ENCODE measurements around the gene EDIL3.

Gene EDIL3

DNA sequence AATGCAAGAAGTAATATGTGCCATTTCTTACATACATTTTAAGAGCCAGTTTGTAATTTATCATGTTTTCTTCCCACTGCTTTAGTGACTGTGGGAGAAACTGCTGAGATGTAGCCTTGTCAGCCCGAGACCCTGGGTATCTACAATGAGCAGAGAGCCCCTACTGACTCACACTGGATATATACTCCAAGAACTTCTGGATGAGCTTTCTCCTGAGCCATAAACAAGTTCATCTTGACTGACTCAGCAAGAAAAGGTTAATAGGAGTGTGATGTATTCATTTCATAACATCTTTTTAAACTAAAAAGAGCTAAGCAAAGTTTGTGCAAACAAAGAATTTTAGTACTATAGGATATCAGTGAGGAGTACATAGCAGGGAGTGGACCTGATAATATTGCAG lies 182.5 kb downstream of the EDIL3 start:
- no peak overlapping the region for H3K4me3 ChIP-seq (ENCODE audit: low read depth, low read length)
- DNase-seq (ENCODE audit: low read depth), result peak; percentile 27
- TF ChIP-seq, protein P1, sequence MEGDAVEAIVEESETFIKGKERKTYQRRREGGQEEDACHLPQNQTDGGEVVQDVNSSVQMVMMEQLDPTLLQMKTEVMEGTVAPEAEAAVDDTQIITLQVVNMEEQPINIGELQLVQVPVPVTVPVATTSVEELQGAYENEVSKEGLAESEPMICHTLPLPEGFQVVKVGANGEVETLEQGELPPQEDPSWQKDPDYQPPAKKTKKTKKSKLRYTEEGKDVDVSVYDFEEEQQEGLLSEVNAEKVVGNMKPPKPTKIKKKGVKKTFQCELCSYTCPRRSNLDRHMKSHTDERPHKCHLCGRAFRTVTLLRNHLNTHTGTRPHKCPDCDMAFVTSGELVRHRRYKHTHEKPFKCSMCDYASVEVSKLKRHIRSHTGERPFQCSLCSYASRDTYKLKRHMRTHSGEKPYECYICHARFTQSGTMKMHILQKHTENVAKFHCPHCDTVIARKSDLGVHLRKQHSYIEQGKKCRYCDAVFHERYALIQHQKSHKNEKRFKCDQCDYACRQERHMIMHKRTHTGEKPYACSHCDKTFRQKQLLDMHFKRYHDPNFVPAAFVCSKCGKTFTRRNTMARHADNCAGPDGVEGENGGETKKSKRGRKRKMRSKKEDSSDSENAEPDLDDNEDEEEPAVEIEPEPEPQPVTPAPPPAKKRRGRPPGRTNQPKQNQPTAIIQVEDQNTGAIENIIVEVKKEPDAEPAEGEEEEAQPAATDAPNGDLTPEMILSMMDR (conservative IDR thresholded peaks at IDR 0.05; ENCODE audit: low read depth, low read length), result no peak

DNA sequence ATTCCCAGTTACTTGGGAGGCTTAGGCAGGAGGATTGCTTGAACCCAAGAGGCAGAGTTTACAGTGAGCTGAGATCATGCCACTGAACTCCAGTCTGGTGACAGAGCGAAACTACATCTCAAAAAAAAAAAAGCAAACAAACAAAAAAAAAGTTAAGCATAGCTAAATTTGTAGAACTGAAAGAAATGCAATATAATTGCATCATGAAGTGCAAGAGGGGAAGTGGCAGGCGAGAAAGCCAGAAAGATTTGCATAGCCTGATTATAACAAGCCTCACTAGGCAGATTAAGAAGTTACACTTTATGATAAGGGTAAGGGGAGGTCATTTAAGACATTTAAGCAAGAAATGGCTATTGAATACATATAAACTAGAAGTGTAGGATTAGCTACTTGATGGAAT lies 187.1 kb downstream of the EDIL3 start:
- H3K4me3 ChIP-seq (ENCODE audit: low read depth, low read length), result no peak overlapping the region
- TF ChIP-seq, protein P1 (conservative IDR thresholded peaks at IDR 0.05; ENCODE audit: low read depth, low read length), result no peak
- no peak for DNase-seq (ENCODE audit: low read depth)

DNA sequence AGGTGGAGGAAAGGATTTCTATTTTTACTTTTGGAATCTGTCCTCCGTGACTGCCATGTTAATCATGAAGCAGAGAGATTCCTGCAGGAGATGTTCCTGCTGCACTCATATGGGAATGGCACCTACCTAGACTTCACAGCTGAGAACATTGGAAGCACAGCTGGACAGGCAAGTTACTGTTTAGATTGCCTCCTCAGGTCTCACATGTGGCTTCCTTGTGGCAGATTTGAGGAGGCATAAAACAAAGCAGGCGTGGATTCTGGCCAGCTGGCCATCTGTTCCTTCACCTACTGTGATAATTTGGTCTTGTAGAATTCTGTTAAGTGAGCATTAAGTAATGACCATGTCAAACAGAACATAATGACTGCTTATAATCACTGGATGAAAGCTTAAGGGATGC lies 193.4 kb downstream of the EDIL3 start:
- peak; percentile 50 for DNase-seq (ENCODE audit: low read depth)
- TF ChIP-seq, protein P1 (conservative IDR thresholded peaks at IDR 0.05; ENCODE audit: low read depth, low read length), result no peak
- no peak overlapping the region for H3K4me3 ChIP-seq (ENCODE audit: low read depth, low read length)

DNA sequence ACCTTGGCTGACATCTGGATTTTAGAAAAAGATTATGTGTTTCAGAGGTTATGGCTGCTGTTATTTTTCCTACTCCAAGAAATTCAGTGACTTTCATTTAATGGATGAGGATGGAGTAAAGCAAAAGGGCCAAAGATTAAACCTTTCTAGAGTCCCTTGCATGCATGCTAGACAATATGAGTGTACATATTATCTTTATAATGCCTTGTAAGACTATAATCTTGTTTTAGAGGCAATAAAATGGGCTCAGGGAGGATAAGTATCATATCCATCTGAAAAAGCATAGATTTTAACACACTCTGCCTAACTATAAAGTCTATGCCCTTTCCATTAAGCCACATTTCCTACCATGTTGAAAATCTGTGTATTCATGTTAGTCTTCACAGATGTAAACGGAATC lies 199.8 kb downstream of the EDIL3 start:
- H3K4me3 ChIP-seq (ENCODE audit: low read depth, low read length), result no peak overlapping the region
- DNase-seq (ENCODE audit: low read depth), result no peak
- TF ChIP-seq, protein P1 (conservative IDR thresholded peaks at IDR 0.05; ENCODE audit: low read depth, low read length), result no peak

DNA sequence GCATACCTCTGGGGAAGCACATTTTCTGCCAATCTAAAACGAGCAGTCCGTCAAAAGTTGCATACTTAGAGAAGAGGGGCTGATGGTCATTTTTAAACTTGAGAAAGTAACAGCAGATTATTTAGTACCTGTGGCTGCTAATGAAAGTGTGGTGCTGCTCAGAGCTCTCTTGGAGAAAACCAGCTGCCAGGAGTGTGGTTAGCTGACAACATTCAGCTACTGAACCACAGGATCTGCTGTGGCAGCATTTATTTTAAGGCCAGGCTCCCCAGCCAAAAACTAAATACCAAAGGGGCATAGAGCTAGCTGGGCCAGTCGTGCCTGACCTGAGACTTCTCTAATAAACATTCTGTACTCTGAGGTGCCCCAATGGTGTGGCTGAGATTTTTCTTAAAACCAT lies 203.6 kb downstream of the EDIL3 start:
- no peak overlapping the region for H3K4me3 ChIP-seq (ENCODE audit: low read depth, low read length)
- TF ChIP-seq, protein P1 (conservative IDR thresholded peaks at IDR 0.05; ENCODE audit: low read depth, low read length), result no peak
- DNase-seq (ENCODE audit: low read depth), result peak; percentile 39

DNA sequence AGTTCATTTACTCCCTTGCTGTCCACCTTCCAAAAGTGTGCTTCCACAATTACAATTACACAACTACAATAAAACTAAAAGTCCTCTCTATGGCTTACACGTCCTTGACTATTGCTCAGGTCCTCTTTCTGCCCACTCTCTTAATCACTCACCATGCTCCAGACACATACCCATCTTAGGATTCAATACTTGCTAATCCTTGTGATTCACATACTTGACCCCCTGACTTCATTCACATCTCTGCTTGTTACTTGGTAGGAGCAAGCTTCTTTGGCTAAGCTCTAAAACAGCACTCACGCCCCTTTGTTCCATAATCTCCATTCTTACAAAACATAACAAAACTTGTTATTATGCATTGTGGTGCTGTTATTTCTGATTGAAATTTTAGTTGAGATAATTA lies 215.8 kb downstream of the EDIL3 start:
- no peak for DNase-seq (ENCODE audit: low read depth)
- TF ChIP-seq, protein P1 (conservative IDR thresholded peaks at IDR 0.05; ENCODE audit: low read depth, low read length), result no peak
- no peak overlapping the region for H3K4me3 ChIP-seq (ENCODE audit: low read depth, low read length)

DNA sequence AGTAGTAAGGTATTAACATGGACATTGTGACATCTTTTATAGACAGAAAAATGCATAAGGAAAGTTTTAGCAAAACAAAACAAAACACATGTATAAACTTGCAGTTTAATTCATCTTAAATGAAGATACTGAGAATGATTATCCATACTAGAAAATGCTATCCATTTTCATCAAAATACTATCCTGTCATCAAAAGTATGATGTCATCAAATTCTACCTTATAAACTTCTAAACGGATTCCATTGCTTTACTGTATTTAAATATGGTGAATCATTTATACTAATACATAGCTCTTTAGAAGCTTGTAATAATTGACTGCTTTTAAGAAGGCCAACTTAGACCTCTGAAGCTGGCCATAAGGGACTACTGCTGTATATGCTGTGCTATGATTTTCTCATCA lies 221.0 kb downstream of the EDIL3 start:
- TF ChIP-seq, protein P1 (conservative IDR thresholded peaks at IDR 0.05; ENCODE audit: low read depth, low read length), result no peak
- DNase-seq (ENCODE audit: low read depth), result no peak
- H3K4me3 ChIP-seq (ENCODE audit: low read depth, low read length), result no peak overlapping the region
